T follicular helper cell (primary cell): Measurements from ENCODE around the gene TIMM44.
"Not testable (repeated sequence)": the region's sequence is repeated elsewhere in the genome, so short reads cannot be mapped to it uniquely, and the experiment has no call there.

Experiments used
- DNase-seq: peaks from one replicate; pipeline ENCODE4 v3.0.0-alpha.2; 2020; ENCODE audit warnings: low read depth

Gene TIMM44

DNA sequence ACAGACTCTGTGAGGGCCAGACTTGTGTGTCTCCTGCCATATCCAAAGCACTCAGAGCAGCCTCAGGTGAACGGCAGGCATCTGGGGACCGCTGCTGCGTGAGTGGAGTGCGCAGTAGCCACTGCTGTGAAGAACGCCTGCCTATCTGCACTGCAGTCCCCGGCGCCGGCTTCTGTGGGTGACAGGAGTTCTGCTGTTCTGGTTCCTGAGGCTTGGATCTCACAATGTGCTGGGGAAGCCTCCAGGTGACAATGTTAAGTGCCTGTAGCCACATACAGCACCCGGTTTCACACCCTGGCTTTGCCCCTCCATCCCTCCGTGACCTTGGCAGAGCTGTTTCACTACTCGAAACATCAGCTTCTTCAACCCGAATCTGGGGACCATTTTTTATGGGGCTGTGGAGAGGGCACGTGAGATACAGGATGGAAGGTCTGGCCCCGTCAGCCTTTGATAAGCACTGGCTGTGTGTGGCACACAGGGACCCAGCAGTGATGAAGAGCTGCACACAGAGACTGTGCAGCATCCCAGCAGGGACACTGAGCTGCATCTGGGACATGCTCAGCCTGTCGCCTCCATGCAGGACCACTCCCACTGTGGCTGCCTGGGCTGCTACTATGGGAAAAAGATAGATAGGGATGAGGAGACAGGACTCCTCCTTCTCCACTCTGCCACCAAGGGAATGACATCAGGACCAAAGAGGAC is 33.7 kb upstream of the TIMM44 start:
- DNase-seq, result no peak

DNA sequence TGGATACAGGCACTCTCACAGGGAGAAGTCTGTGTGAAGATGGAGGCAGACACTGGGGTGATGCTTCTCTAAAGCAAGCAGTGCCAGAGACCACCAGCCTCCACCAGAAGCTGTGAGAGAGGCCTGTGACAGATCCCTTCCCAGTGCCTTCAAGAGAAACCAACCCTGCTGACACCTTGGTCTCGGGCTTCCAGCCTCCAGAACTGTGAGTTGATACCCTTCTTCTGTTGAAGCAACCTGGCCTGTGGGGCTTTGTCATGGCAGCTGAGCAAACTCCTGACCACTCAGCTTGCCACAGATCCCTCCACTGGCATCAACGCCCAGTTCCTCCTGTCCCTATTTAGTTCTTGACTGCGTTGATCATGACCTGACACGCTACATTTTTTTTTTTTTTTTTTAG is 33.0 kb upstream of the TIMM44 start:
- DNase-seq, result no peak

DNA sequence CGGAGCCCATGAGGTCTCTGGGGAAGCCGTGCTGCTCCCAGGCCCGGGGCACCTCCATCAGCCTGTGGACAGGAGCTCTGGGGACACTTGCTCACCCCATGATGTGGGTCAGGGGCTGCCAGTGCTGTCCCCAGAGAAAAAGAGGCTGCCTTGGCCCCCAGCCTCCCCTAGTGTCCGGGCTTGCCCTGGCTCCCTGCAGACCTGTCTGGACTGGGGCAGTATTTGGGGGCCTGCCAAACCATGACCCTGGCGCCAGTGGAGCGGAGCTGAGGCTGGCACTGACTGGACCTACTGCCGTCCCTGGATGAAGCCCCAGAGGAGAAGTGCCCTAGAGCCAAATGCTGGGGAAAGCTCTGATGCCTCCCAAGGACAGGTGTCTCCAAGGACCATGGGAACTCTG is 31.6 kb upstream of the TIMM44 start:
- no peak for DNase-seq

DNA sequence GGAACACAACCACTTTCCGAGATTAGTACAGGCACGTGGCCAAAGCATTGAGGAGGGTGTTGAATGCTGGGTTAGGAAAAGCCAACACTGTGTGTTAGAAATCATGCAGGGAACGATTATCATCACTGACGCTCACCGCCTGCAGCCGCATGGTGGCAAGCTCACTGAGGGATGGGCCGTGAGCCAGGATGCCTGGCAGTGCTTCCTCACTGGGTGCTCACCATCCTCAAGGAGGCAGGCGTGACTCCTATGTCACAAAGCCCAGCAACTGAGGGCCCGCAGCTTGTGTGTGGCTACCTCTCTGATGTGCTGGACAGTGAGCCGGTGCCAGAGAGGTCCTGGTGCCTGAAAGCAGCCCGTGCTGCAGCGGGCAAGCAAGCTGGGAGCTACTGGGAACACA is 30.4 kb upstream of the TIMM44 start:
- no peak for DNase-seq

DNA sequence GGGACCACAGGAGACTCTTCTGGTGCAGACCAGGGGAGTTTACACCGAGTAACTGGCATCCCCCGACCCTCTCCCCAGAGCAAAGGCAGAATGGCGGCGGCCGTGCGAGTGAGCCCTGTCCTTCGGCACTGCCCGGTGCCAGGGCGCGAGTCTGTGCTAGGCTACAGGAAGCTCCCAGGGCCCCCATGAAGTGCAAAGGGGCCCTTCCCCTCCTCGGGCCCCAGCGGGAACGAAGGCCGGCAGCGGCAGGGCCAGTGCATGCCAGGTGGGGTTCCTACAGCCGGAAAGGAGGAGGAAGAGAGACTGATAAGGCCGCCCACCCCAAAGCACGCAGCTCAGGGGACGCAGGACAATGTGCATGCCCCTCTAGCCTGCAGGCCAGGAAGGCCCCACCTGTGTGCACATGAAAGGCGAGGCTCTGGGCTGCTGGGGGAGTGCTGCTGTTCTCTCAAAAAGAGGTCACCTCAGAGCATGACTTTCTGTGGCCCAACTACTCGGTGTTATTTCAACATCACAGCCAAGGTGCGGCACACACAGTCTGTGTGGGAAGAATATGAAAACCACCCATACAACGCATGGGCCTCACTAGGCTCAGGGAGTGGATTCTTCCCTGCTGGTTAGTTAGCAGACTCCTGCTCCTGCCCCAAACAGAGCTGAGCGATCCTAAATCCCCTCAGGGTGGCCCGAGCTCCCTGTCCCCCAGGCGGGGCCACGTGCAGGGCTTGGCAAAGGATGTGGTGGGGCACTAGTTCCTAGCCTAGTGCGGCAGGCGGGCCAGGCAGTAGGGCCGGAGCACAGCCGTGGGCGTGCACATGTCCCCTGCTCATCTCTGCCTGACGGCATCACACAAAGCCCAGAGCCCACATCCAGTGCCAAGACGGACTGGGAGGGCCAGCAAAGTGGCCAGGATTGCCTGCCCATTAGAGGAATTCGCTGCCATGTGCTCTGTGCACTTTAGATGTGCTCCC is 28.4 kb upstream of the TIMM44 start:
- no peak for DNase-seq

DNA sequence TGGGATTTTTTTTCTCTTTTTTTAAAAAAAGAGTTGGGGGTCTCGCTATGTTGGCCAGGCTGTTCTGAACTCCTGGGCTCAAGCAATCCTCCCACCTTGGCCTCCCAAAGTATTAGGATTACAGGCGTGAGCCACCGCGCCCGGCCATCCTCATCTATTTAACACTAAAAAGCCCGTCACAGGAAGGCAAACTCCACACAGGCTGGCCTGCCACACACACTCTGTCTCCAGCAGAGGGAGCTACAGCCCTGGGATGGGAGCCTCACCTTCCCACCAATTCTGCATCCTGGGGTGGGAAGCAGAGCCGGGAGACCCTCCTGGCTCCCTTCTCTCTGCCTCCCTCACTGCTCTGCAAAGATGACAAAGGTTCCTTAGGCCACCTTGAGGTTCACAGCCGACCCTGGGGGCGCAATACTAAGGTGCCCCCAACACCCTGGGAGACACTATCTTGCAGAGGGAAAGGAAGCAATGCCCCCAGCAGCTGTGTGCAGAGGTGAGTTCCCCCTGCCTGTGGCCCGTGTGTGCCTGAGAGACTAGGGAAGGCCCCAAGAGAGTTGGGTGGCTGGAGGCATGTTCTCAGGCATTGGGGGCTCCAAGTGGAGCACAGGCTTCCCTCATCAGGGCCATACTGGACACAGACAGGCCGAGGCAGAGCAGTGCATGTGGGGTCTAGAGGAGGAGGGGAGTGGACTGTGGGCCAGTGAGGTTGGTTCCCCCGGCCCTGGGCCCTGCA is 27.4 kb upstream of the TIMM44 start:
- no peak for DNase-seq

DNA sequence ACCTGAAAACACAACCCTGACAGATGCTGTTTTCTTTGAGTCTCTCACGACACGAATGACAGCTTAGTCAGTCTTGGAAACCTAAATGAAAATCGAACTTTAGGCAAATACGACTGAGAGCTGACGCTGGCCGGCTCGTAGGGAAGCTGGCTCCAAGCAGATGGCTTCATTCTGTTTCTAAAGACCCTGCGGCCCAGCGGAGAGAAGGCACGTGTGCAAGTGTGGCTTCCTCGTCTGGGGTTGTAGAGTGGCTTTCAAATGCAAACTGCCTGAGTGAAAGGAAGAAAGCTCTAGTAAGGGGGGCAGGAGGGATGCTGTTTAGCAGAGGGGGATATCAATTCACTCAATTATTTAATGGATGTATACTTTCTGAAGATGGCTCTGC is 26.1 kb upstream of the TIMM44 start:
- no peak for DNase-seq

DNA sequence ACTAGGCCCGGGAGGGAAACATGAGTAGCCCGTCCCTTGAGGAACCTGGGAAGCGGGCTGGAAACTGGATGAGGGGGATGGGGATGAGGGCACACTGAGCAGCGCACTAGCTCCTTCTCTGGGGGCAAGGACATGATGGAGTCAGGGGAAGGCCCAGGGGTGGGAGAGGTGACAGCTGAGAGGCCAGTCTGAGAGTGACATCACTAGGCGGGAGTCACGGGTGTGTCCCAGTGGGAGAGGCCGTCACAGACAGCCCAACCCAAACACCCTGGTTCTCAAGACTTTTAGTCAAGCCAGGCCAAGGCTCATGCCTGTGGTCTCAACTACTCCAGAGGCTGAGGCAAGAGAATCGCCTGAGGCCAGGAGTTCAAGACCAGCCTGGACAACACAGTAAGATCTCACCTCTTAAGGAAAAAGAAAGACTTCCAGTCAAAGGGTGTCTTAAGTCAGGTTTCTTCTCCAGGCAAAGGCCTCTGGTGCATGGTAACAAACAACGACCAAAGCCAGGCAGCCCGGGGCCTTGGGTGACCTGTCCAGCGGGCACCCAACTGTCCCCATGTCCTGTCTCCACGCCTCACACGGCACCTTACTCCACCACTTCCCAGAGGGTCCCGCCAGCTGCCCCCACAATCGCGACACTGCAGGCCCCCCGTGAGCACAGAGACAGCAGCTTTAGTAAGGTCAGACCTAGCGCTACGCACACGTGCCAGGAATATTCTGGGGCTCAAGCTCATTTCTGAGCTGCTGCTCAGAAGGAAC is 25.5 kb upstream of the TIMM44 start:
- DNase-seq, result no peak

DNA sequence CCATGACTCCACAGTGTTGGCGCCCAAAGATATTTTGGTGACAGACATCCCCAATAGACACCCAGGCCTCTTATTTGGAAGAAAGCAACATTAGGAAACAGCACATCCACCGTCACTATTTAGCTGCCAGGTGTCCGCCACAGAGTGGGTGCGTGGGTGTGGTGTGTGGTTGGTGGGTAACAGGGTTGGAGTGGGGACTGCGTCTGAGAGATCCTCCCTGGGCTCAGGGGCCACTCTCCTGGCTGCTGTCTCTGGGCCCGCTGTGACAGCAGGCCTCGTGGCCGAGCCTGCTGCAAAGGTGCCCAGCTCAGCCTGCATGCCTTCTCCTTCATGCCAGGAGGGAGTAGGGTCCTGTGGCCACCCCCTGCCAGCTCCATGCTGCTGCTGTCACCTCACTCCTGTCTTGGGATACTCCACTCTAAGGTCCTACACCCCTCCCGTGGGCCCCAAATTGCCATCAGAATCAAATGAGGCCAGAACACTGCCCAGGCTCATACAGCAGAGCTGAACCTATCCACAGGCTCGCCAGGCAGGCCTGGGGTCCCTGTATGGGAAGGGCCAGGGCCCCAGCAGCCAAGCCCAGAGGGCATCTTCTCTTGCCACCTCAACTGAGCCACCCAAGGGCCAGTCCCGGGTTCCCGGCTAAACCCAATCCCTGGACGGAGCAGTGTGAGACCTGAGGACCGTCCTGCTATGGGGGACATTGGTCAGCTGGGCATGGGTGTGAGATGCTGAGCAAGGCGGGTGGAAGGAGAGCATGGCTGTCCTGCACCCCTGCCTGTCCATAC is 24.7 kb upstream of the TIMM44 start:
- no peak for DNase-seq

DNA sequence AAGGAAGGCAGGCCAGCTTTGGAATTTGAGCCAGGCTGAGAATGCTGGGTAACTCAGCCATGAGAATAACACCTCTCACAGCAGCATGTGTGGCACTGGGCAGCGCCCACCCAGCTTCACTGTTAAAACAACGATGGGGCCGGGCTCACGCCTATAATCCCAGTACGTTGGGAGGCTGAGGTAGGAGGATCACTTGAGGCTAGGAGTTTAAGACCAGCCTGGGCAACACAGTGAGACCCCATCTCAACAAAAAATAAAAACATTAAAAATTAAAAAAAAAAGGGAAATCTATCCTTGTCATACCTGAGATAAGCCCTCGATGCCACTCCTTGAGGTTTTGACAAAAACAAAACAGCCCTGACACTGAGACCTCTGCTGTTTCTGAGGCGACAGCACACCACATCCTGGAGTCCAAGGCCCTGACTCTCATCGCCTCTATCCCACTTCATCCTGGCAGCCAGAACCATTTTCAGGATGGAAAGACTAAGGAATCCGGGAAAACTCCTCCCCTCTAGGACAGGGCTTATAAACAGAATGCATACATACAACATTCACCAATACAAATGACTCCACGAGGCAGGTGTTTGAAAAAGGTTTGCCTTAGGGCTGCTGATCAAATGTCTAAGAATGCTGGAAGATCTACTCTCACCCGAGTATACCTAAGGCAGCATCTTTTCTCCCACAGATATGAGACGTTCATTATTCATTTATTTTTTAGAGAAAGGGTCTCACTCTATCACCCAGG is 22.6 kb upstream of the TIMM44 start:
- DNase-seq, result no peak

DNA sequence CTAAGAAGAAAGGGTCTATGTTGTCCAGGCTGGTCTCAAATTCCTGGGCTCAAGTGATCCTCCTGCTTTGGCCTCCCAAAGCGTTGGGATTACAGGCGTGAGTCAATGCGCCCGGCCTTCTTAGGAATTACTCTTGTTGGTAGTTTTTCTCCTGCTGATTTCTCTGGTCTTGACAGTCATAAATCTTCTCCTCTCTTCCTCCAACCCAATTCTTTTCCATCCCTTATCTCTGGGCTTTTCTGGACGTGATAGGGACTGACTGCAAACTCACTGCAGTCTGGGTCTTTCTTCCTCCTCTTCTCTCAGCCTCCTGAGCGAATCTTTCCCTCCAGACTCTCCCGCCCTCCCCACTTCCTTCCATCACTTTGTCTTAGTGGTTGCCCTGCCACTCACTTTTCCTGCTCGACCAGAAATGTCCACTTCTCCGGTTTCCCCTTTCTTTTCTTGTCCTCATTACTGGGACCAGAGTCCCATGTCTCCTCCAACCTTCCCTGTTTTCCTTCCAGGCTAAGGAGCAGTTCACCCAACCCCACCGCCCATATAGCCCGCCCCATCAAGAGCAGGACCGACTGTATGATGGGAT is 21.9 kb upstream of the TIMM44 start:
- no peak for DNase-seq

DNA sequence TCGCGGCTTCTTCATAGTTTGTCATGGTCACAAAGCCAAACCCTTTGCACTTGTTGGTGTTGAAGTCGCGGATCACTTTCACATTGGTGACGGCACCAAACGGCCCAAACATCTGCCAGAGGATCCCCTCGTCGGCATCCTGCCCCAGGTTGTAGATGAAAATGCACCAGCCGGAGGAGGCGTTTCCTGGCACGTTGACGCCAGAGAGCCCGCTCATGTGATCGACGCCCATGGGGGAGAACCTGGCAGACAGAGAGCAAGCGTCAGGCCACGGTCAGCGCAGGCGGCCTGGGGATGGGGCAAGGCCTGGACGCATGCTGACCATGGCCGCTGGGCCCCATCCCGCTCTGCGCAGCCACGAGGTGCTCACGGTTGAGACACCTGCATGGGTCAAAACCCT is 20.1 kb upstream of the TIMM44 start:
- no peak for DNase-seq

DNA sequence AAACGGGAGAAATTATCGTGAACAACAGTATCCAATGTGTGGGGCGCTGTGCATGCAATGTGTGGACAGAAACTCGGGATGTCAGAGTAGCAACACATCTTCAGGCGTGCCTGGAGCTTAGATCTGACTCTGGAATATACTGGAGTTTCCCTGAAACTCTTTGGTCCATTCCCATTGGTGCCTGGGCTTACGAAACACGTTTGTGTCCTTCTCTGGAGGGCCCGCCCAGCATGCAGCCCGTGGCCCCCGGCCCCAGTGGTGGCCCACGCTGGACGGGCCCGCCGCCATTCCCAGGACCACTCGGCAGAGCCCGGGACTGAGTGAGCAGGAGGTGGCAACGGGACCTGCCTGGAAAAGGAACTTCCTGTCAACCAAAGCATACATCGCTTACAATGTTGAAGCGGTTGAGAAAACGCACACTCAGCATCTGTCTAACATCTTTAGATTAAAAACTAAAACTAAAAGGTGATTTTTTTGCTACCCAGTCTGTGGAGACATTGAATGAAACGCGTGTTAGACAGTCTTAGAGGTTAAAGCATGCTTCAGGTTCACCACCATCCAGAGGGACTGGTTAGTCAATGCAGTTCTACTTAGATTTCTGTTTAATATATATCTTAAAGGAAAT is 19.3 kb upstream of the TIMM44 start:
- DNase-seq, result no peak

DNA sequence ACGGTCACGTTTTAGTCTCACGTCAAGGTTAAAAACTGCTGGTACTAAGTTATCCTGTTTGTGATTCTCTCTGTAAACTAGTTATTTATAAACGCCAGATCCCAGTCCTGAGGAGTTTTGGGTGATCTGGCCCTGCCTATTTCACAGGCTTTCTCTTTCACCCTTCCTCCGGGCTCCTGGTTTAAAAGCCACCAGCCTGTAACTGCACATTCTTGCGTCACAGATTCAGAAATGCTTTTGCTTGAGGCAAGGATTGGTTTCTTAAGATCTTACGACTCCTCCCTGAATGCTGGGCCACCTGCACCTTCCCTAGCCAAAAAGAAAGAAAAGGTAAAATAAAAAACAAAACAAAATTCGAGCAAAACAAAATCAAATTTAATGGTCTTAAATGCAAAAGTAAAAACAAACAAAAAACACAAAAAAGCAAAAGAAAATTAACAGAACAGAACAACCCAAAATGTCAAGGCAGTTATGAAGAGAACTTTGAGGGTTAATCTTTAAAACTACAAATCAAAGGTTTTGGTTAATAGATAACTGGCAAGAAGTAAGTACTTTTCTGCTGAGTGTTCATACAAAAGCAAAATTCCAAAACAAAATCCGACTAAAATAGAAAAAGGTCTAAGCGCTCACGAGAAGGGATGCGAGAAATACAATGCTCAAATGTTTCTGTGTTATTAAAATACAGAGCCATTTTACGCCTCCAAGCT is 18.6 kb upstream of the TIMM44 start:
- DNase-seq, result no peak

DNA sequence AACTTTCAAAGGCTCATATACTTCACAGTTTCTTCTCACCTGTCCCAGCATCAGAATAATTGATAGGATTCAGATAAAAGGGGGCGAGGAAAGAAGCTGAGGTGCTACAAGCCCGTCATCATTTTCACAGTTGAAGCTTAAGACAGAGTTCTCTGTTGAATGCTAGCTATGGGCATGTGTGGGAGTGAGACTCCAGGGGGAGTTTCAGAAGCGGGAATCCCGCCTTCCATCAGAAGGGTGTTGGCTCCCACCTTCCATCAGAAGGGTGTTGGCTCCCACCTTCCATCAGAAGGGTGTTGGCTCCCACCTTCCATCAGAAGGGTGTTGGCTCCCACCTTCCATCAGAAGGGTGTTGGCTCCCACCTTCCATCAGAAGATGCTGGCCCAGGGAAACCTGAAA is 17.6 kb upstream of the TIMM44 start:
- DNase-seq, result not testable (repeated sequence)

DNA sequence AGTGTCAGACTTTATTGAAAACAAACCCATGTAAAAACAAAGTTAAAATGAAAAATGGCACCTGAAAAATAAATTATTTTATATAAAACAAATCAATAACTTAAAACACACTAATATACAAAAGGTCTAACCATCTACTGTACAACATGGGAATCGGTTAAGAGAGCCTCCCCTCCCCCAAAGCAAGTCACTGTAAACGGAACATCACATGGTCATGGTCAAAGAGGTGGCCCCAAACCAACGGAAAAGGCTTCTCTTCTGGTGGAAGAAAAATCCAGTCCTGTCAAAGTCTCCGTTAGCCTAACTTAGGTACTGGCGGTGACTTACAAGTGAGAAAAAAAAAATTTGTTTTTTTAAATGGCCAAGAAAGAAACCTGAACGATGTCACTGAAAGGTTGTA is 15.7 kb upstream of the TIMM44 start:
- no peak for DNase-seq

DNA sequence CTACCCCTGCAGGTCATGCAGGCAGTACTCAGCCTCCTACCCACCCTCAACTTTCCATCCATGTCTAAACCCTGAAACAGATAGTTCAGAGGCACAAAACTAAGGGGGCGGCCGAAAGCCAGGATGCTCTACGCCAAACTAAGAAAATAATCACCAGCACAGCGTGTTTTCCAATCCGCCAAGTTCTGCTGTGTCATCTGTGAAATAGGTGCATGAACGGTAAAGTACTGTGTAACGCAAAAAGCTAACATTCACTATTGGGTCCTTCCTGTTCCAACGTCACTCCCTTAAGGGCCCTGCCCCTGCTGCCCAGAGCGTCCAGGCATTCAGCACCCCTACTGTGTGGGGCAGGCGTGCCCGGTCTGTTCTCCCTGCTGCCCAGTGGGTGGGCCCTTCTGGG is 12.2 kb upstream of the TIMM44 start:
- DNase-seq, result no peak

DNA sequence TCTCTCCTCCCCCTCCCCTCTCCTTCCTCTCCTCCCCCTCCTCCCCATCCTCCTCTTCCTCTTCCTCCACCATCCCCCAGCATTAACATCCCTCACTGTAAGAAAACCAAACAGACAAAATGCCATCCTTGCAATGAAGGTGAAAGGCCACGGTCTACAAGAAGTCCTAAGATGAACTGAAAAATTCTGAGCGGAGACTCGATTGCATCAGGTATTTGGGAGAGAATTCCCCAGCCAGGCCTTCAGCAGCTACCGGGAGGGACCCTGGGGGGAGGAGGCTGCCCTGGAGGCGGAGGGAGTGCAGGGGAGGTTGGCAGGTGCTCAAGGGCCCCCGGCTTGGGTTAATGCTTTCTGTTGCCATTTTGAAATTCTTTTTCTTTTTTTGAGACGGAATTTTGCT is 10.1 kb upstream of the TIMM44 start:
- DNase-seq, result no peak

DNA sequence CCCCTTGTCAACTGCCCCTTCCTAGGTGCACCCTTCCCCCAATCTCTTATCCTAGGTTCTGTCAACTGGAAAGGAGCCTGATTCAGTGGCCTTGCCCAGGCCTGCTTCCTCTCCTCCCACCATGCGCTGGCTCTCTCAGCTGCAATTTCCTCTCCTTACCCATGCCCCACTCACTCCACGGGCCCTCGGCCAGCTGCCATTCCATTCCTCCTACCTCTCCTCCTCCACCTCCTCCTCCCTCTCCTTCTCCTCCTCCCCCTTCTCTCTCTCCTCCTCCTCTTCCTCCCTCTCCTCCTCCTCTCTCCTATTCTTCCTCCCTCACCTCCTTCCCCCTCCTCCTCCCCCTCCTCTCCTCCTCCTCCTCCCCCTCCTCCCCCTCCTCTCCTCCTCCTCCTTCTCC is 9.6 kb upstream of the TIMM44 start:
- no peak for DNase-seq
